OCI-LY1 (cell line): Measurements from ENCODE around the gene SLC51B.

Source experiments
- H2AFZ ChIP-seq: fragments of 200-600 bp; sonication (generic), shearing (Covaris generic); 2 replicates; pipeline ENCODE4 v1.6.0; 2014; ENCODE audit warnings: antibody characterized with exemption, mild to moderate bottlenecking, low read length
- H3F3A ChIP-seq: fragments of 200-600 bp; sonication (generic), shearing (Covaris generic); 2 replicates; pipeline ENCODE4 v1.6.0; 2014; ENCODE audit warnings: mild to moderate bottlenecking, antibody characterized with exemption, low read length, moderate library complexity; ENCODE audit not compliant: insufficient read depth
- H3K27ac ChIP-seq: fragments of 200-600 bp; sonication (generic); 2 replicates; pipeline ENCODE4 v1.5.1; 2014; ENCODE audit warnings: low read length, mixed run types, mild to moderate bottlenecking, low read depth; ENCODE audit not compliant: poor library complexity, severe bottlenecking
- H3K27me3 ChIP-seq: fragments of 200-600 bp; sonication (generic); 2 replicates; pipeline ENCODE4 v1.6.0; 2014; ENCODE audit warnings: antibody characterized with exemption, mild to moderate bottlenecking, low read length, moderate library complexity; ENCODE audit not compliant: insufficient read depth
- H3K36me3 ChIP-seq: fragments of 200-600 bp; sonication (generic); 2 replicates; pipeline ENCODE4 v1.6.1; 2014; ENCODE audit warnings: mild to moderate bottlenecking, antibody characterized with exemption, low read length, moderate library complexity, mixed read lengths; ENCODE audit not compliant: insufficient read depth
- H3K4me1 ChIP-seq: fragments of 200-600 bp; sonication (generic); 2 replicates; pipeline ENCODE4 v1.5.1; 2014; ENCODE audit warnings: mild to moderate bottlenecking, low read length, moderate library complexity; ENCODE audit not compliant: insufficient read depth, severe bottlenecking
- H3K4me2 ChIP-seq: fragments of 200-600 bp; sonication (generic), shearing (Covaris generic); 2 replicates; pipeline ENCODE4 v1.6.1; 2014; ENCODE audit warnings: low read length
- H3K4me3 ChIP-seq: fragments of 200-600 bp; sonication (generic); 2 replicates; pipeline ENCODE4 v1.5.1; 2014; ENCODE audit warnings: low read length, low read depth, mild to moderate bottlenecking, mixed read lengths; ENCODE audit not compliant: poor library complexity, severe bottlenecking
- H3K79me2 ChIP-seq: fragments of 200-600 bp; shearing (Covaris generic); 2 replicates; pipeline ENCODE4 v1.6.1; 2016; ENCODE audit warnings: mixed run types, low read length, mixed read lengths; ENCODE audit not compliant: insufficient read depth
- H3K9ac ChIP-seq: fragments of 200-600 bp; sonication (generic), shearing (Covaris generic); 2 replicates; pipeline ENCODE4 v1.6.1; 2014; ENCODE audit warnings: mild to moderate bottlenecking, low read length, mixed read lengths
- H3K9me2 ChIP-seq: fragments of 200-600 bp; sonication (generic), shearing (Covaris generic); 2 replicates; pipeline ENCODE4 v1.6.1; 2014; ENCODE audit warnings: low read depth, mild to moderate bottlenecking, low read length, mixed read lengths
- H3K9me3 ChIP-seq: fragments of 200-600 bp; shearing (Covaris generic); 2 replicates; pipeline ENCODE4 v1.6.1; 2014; ENCODE audit warnings: low read length, mixed read lengths
- H4K20me1 ChIP-seq: fragments of 200-600 bp; sonication (generic), shearing (Covaris generic); 2 replicates; pipeline ENCODE4 v1.6.0; 2016; ENCODE audit warnings: mild to moderate bottlenecking, low read length; ENCODE audit not compliant: insufficient read depth
- EZH2 ChIP-seq: fragments of 200-600 bp; sonication (generic), shearing (Covaris generic); IDR thresholded peaks from 2 replicates; pipeline ENCODE4 v1.8.0; 2017; ENCODE audit warnings: borderline replicate concordance, mixed run types, mild to moderate bottlenecking, antibody characterized with exemption, low read length, moderate library complexity, mixed read lengths
- TF ChIP-seq, protein P1 (sequence below): fragments of 200-600 bp; sonication (generic), shearing (Covaris generic); IDR thresholded peaks from 2 replicates; pipeline ENCODE4 v1.5.1; 2017; ENCODE audit warnings: mild to moderate bottlenecking, antibody characterized with exemption, low read length, moderate library complexity, mixed read lengths

The SLC51B gene

DNA sequence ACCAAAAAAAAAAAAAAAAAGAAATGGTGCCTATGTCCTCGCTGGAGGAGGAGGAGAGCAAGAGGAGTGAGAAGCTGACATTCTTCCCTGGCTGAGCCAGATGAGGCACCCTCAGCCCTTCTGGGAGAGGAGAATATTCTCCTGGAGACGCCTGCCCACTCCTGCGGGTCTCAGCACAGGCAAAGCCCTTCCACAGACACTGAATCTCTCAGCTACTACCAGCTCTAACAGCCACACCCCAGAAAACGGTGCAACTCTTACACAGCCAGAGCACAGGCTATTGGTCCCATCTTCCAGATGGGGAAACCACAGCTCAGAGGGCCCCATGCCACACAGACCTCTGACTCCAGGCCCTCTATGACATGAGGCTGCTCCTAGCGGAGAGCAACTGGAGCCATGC is 16.9 kb downstream of the SLC51B start:
- peaks cover 3% of the 10 kb centered on the region; the same call in 1 of the 2 replicates for H3K27me3 ChIP-seq
- H3F3A ChIP-seq, result no peaks in the 10 kb centered on the region
- H3K27ac ChIP-seq, result no peak overlapping the region
- H4K20me1 ChIP-seq, result no peaks in the 10 kb centered on the region
- no peaks in the 10 kb centered on the region for H3K4me1 ChIP-seq
- H3K36me3 ChIP-seq, result no peaks in the 10 kb centered on the region
- H3K4me3 ChIP-seq, result no peak overlapping the region
- H2AFZ ChIP-seq, result no peak overlapping the region
- H3K9me2 ChIP-seq, result no peaks in the 10 kb centered on the region
- H3K79me2 ChIP-seq, result no peaks in the 10 kb centered on the region
- no peaks in the 10 kb centered on the region for H3K9me3 ChIP-seq
- H3K4me2 ChIP-seq, result no peak overlapping the region
- H3K9ac ChIP-seq, result no peak overlapping the region
- TF ChIP-seq, protein P1, sequence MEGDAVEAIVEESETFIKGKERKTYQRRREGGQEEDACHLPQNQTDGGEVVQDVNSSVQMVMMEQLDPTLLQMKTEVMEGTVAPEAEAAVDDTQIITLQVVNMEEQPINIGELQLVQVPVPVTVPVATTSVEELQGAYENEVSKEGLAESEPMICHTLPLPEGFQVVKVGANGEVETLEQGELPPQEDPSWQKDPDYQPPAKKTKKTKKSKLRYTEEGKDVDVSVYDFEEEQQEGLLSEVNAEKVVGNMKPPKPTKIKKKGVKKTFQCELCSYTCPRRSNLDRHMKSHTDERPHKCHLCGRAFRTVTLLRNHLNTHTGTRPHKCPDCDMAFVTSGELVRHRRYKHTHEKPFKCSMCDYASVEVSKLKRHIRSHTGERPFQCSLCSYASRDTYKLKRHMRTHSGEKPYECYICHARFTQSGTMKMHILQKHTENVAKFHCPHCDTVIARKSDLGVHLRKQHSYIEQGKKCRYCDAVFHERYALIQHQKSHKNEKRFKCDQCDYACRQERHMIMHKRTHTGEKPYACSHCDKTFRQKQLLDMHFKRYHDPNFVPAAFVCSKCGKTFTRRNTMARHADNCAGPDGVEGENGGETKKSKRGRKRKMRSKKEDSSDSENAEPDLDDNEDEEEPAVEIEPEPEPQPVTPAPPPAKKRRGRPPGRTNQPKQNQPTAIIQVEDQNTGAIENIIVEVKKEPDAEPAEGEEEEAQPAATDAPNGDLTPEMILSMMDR, result no peak
- no peak for TF ChIP-seq EZH2

DNA sequence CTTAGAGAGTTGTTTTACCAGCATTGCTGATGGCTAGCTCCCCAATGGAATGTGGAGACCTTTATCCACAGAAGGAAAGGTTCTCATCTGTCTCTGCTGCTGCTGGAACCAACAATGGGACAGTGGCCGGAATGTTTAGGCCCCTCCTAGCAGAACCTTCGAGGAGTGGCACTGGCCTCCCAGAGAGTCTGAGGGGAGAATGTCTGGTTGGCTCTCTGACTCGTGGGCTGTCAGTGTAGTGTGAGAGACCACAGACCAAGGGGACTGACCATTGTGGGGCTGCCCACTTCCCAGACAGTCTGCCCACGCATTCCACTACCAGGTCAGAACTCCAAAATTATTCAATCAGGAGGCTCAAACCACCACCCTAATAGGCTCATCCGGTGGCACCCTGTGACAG is 17.5 kb downstream of the SLC51B start:
- Histone ChIP-seq H3K79me2 (no peaks in the 10 kb centered on the region), H3K36me3 (no peaks in the 10 kb centered on the region), H3K9ac (no peak overlapping the region), H3K4me1 (no peaks in the 10 kb centered on the region), H3K4me2 (no peak overlapping the region), H4K20me1 (no peaks in the 10 kb centered on the region), H3F3A (no peaks in the 10 kb centered on the region), H2AFZ (no peak overlapping the region), H3K9me2 (no peaks in the 10 kb centered on the region), H3K9me3 (no peaks in the 10 kb centered on the region), H3K27me3 (peaks cover 3% of the 10 kb centered on the region; the same call in 1 of the 2 replicates), H3K4me3 (no peak overlapping the region), H3K27ac (no peak overlapping the region)
- TF ChIP-seq EZH2, result no peak
- TF ChIP-seq, protein P1, result no peak

DNA sequence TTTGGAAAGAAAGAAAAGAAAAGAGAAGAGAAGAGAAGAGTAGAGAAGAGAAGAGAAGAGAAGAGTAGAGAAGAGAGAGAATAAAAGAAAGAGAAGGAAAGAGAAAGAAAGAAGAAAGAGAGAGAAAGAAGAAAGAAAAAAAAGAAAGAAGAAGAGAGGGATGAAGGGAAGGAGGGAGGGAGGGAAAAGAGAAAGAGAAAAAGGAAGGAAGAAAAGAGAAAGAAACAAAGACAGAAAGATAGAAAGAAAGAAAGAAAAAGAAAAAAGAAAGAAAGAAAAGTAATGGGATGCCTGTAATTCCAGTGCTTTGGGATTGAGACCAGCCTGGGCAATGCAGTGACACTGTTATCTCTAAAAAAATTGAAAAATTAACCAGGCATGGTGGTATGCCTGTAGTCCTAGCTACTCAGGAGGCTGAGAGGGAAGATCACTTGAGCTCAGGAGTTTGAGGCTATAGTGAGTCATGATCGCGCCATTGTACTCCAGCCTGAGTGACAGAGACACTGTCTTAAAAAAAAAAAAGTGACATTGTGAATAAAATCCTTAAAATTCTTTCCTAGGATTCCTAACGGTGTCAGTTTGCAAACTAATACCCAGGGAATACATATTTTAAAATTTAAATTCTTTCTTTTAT is 20.9 kb downstream of the SLC51B start:
- no peak overlapping the region for H3K4me3 ChIP-seq
- no peak overlapping the region for H3K9ac ChIP-seq
- no peaks in the 10 kb centered on the region for H3K9me2 ChIP-seq
- H3K27ac ChIP-seq, result no peak overlapping the region
- H3K4me2 ChIP-seq, result no peak overlapping the region
- H3F3A ChIP-seq, result no peaks in the 10 kb centered on the region
- TF ChIP-seq, protein P1, result no peak
- no peak for TF ChIP-seq EZH2
- no peaks in the 10 kb centered on the region for H3K36me3 ChIP-seq
- H3K9me3 ChIP-seq, result no peaks in the 10 kb centered on the region
- no peaks in the 10 kb centered on the region for H3K79me2 ChIP-seq
- H3K27me3 ChIP-seq, result peaks cover 3% of the 10 kb centered on the region; the same call in 1 of the 2 replicates
- H2AFZ ChIP-seq, result no peak overlapping the region
- H3K4me1 ChIP-seq, result no peaks in the 10 kb centered on the region
- no peaks in the 10 kb centered on the region for H4K20me1 ChIP-seq
